DMS79 treated with DMSO at 0.1 percent for 48 hours (cell line): ENCODE results near the gene G0S2.
A peak's percentile ranks its signal among the peaks of the same experiment; 100 is the strongest.

Experiments used
- DNase-seq: peaks from one replicate; lab custom pipeline; 2025; lab: John Stamatoyannopoulos, UW

The G0S2 gene

DNA sequence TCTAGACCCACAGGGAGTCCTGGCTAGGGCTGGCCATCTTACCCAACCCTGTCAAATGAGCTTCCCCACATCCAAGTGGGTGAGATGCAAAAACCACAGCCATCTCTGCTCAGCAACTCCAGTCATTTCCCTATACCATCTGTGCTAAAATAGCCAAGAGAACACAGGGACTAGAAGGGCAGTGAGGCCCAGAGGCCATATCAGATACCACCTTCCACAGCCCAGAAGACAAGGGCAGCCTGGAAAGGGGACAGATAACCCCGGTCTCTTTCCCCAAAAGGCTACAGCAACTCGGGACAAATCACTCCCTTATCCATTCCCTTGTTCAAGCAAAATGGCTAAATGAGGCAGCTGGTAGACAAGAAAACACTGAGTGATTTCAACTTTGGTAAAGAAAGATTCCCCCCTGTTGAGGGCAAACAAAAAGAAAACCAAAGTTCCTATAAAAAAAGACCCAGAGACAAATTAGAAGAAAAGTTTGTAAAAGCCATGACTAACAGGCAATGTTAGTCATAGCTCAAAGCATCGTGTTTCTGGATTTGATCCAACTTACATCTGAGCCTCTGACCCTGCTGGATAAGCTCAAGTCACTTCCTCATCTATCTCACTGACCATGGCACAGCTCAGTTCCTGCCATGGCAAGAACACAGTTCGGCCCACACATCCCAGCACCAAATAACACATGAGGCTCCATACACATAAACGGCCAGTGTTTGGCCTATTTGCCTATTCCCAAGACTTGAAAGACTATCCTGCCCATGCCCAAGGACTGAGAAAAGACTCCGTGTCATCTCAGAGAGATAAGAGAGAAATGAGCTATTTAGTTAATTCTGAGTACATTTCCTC lies 26.1 kb upstream of the G0S2 start:
- DNase-seq = no peak

DNA sequence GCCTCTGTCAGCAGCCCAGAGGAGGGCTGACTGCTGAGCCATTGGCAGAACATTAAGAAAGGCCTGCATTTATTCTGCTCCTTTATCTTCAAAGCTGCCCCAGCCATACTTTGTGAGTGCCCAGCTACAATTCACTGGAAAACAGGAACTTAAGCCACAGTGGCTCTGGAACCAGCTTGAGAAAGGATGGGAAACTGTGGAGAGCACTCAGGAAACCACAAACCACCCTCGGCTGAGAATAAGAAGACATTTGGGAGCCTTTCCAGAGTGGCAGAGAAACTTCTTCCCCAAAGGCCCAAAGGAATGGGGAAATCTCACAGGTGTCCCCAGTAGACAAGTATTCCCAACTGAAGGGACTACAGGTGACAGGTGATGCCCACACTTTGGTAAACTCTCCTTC lies 24.8 kb upstream of the G0S2 start:
- DNase-seq = peak; percentile 54

DNA sequence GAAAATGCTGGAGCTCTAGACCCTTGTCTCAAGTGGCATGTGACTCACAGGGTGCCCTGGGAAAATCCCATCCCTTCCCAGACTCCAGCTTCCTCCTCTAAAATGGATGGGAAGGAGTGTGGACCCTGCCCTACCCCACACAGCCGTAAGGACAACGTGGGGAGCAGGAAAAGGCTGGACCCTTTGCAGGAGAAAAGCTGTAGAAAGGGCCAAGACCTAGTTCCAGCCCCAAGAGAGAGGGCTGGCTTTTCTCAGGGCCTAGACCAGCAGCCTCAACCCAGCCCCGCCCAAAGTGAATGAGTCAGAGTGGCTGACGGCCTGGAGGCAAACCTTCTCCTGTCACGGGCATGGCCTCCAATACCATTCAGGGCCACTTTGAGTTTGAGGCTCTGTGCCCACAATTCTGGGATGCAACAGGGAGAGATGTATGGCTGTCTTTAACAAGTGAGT lies 24.0 kb upstream of the G0S2 start:
- peak; percentile 14 for DNase-seq

DNA sequence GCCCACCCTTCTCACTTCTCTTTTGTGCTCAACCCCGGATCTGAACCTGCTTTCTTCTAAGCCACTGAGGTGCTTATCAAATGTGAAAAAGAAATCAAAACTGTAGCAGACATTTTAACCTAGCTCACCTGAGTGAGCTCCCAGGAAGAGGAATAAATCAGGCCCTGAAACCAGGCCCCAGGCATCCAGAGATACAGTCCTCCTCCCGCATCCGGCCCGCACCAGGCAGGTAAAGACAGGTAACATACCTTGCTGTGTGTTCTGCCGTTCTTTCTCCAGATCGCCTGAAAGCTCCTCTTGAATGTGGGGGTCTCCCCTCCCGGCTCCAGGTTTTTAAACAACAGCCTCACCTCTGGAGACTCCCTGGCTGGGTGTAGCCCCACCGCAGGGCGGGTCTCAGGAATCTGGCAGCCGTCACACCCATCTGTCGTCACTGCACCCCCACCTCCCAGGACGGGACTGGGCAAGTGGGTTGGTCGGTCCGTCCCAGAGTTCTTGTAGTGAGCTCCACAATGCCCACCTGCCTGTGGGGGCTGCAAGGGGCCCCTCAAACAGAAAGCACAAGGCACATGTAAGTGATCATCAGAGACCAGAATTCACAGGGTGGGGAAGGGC lies 23.0 kb upstream of the G0S2 start, which contains the start of gene LAMB3:
Gene LAMB3, minus strand, starts transcription at position 305 of the 615 bp plus-strand sequence. CDS start 1,481 bp downstream, outside the sequence.
- DNase-seq = no peak

DNA sequence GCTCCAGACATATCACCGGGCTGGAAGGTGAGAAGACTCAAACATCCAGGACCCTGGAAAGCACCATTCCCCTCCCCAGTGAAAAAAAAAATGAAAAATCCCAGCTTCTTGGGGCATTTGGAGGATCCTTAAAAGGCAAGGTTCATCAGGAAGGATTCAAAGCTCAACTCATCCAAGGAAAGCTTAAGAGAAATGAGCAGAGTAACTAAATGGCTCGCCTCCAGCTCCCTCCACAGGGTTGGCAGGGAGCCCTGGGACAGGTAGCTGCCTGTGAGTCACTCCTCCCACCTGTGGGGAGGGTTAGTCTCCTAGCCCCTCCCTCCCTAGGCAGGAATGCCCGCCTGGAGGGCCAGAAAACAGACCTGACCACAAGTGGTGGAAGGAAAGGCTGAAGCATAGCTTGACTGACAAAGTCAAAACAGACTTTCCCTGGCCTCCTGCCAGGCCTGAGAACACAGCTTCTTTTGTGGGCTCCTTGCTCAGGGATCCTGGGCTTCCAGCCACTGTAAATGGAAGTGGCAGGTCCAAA lies 22.3 kb upstream of the G0S2 start:
- DNase-seq = peak; percentile 98

DNA sequence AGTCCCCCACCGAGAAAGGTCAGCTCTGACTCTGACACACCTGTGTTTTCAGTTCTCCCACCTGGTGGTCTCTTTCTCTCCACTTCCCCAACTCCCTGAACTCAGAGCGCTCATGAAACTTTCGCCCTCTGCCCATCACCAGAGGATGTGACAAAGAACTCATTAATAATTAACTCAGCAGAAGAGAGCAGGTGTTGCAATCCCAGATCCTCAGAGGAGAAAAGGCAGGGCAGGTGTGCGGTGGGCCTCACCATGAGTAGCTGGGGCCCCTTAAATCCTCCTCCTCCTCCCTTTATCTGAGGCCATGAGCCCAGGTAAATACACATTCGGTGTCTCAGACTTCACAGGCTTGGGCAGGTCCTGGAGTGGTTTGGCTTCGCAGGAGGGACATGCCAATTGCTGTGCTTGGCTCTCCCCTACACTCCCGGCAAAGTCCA lies 21.3 kb upstream of the G0S2 start:
- peak; percentile 10 for DNase-seq

DNA sequence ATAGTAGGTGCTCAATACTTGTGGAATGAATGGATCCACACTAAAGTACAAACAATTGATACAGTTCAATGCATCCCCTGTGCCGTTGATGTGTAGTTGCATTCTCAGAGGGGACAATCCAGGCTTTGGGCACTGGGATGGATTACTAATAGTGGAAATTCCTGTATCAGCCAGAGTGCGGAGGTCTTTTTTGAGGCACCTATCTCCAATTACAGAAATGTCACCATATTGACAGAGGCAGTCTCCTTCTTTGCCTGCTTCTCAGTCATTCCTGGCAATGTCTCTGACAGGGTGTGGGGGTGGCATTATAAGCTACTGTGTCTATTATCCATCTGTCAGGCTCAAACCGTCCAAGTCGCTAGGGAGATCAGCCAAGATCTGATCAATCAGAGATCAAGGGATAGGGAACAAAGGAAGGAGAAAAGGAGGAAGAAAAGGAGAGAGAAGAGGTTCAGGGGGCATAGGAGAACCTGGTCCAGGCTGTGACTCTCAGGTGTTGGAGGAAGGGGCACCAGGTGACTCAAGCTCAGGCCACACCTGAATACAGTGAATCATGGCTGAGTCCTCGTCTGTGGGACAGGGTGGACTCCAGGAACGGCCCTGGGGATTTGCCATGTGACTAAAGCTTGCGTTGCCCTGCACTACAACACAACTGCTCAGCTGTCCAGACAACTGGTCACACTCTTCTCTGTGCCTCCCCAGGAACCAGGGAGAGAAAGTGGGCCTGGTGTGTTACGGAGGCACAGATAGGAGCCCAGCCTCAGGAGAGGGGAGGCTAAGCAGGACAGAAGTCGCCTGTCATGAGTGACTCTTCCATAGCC lies 19.6 kb upstream of the G0S2 start:
- DNase-seq = no peak

DNA sequence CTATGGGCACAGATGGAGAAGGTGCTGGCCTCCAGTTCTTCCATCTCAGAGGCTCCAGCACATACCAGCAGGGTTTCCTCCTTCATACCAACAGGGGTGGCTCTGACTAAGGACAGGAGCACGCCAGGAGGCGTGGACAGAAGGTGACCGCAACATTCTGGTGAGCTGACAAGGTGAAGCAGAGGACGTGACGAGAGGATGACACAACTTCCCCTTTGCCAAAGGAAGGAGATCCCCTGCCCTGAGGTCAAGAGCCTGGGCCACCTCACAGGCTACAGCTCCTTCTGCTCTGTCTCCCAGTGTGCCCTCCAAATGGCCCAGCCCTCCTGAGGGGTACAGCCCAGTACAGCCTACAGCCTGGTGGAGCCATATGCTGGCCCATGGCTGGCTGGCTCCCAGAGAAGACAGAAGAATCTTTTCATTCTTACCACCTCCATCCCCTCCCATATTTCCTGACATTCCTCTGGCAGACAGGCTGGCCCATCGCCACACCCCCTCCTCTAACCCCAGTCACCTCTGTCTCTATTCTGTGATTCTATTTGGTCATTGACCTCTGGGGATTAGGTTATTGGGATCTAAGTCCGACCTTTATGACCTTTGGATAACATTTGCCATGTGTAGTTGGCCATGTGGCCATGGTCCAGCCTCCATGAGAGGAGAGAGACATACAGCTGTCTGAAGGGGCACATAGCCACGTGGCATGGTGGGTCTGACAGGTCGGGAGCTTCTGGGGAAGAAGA lies 17.9 kb upstream of the G0S2 start:
- DNase-seq = no peak

DNA sequence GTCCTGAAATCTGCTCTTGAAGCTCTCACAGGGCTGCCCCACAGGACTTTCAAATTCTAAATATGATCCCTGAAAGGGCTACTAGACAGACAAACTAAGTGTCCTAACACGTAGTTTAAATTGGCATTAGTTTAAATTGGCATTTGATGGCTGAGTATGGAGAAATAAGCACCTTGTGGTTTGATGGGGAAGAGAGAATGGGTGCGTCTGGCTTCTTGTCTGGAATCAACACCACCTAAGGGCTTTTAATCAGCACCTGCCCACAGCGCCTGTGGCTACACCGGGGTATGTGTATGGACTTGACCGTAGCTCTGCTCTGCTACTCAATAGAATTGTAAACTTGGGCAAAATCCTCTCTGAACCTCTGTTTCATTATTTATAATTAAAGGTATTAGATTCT lies 17.3 kb upstream of the G0S2 start:
- DNase-seq = no peak

DNA sequence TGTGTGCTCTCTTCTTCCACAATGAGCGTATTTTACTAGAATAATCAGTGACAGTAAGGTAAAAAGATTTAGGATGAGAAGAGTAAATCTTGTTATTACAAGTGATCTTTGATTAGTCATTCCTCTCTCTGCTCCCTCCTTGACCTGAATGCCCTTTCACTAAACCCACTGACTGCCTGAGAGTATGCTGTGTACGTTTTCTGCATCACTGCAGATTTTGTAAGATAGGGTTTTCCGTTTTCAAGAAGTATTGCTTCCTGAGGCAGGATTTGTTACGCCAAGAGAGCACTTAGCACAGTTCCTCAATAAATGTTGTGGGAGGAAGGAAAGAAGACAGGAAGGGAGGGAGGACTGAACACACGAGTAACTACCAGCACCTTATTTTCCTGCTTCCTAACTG lies 15.3 kb upstream of the G0S2 start:
- peak; percentile 33 for DNase-seq

DNA sequence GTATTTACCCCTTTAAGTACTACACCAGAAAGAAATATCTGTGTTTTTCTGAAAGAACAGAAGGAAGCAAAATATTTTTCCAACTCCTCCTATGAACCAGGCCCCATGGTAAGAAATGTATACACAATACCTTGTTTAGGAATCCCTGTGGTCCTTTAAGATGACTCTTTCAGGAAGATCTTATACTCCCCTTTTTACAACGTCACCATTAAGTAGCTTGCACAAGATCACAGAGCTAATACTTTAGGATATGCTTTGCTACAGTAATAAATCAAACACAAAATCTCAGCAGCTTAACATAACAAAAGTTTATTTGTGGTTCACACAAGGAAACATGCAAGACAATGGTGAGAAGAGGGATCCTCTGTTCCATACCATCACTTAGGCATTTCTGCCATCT lies 14.1 kb upstream of the G0S2 start:
- DNase-seq = no peak

DNA sequence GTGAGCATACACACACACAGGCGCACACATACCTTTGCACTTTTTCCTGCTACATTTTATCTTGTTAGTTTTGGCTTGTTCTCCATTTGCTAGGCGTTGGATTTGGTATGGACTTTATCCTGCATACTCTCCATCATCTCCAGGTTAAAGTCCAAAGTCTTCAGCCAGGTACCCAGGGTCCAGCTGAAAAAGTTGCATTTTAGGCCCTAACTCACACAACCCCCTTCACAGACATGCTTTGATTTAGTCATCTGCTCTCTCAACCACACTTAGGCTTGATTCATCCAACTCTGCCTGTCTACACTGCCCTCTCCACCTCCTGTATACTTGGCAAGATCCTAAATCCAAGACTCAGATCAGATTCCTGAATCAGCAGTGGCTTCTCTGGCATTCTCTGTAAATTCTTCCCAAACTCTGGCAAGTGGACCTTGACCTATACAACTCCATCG lies 12.3 kb upstream of the G0S2 start:
- no peak for DNase-seq

DNA sequence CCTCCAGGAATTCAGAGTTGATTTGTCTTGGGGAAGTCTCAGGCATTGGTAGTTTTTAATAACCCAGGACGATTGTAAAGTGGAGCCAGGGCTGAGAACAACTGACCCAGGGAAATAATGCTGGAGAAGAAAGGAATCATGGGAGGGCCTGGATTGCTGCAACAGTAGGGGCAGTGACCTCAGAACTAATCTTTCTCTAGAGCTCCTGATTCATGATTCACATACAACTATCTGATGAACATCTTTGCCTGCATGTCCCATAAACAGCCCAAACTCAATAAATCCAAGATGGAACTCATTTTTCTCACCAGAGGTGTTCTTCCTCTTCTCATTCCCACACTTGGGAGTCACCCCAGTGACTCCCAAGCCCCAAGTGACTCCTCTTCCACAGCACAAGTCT lies 8.1 kb upstream of the G0S2 start:
- no peak for DNase-seq

DNA sequence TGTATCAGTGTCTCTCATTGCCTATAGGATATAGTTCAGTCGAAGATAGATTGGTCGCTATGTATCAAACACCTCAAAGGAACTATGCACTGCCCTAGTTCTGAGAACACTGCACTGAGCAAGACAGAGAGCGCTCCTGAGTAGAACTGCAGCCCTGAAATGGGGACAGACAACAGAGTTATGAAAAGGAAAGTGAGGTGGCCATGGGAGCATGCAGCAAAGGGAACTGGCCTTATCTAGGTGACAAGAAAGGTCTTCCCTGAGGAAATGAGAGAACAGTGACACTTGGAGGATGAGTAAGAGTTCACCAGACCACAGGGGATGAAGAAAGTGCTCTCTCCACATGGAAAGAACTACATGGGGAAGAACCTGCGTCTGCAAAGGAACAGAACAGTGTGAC lies 7.5 kb upstream of the G0S2 start:
- no peak for DNase-seq

DNA sequence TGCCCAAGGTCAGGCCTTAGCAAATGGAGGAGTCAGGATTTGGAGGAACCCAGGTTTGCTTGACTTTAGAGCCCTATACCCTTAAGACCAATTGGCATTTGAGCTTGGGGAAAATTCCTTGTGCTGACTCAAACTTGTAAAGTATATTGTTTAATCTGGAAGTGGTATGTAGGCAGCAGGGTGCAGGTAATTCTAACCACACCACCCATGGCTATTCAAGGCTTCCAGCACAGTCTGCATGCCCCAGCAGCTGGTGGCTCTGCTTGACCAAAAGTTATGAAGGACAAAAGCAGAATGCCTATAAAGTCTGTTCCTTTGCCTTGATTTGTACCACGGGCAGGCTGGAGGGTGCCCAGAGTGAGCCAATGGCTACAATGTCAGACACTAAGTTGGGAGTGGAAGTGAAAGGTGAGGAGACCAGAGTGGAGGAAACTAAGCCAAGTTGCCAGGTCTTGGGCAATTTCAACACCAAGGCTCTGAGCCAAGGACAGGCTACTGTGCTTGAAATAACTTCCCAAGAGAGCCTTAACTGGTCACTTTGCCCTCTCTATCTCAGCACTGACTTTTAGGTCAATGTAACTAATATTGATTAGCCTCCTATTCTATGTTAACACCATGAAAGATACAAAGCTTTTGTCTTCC lies 4.7 kb upstream of the G0S2 start:
- DNase-seq = no peak

DNA sequence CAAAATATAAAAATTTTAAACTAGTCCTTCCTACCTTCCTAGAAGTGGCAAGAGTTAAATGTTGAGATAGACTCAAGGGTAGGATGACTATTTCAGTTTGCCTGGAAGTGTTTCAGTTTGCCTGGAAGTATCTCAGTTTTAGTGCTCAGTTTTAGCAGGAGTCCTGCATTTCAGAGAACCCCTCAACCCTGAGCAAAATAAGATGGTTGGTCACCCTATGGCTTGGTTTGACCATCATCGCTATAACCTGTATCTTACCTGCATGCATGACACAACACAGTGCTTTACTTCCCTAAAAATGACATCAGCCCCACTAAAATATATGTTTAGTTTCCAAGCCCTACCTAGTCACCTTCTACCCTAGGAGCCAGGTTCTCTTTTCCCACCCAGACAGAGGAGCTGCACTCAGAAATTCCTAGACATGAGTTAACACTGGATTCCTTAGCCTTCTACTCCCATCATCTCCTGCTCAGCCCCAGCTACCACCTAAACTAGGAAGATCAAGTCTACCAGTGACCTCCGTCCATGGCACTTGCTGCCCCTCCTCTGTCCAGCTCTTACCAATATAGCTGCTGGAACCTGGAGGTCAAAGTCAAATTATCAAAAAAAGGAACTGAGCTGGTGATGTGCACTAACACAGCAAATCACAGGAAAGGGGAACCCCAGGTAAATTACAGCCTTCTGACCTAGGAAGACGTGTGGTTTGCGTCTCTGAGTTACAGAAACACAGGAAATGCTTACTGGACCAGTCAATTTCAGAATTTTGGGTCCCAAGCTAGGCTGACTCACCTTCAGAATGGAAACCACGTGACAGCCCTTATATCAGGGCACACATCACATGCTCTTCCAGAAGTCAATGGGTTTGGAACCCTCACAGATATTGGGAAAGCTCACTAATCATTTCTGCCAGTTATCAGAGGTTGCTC lies 2.2 kb upstream of the G0S2 start:
- no peak for DNase-seq

DNA sequence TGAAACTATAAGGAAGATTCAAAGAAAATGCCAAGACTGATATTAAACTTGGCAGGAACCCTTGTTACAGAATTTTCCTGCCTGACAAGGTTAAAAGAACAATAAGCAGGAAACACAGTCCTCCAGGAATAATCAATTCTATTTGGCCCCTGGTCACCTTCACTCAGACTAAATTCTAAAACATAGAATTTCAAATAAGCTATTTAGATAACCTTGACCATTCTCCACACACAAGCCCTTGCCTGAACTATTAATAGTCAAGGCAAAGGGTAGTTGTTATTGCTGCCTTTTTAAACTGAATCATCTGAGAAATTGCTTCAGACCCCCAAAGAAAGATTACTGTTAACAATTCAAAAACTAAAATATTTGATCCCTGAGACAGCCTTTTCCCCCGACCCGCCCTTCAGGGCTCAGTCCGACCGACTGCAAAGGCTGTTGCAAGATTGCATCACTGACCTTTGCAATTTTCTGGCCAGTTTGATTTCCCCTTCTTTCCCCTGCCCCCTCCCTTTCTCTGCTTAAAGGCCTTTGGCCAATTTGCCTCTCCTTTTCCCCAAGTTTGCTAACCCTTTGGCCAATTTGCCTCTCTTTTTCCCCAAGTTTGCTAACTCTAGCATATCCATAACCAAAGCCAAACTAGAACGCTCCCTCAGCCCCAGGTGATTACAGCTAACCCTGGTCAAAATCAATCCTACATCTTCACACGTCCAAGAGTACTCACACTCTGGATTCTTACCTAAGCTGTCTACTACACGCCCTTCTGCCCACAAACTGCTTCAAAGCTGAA lies 1.4 kb upstream of the G0S2 start:
- no peak for DNase-seq

DNA sequence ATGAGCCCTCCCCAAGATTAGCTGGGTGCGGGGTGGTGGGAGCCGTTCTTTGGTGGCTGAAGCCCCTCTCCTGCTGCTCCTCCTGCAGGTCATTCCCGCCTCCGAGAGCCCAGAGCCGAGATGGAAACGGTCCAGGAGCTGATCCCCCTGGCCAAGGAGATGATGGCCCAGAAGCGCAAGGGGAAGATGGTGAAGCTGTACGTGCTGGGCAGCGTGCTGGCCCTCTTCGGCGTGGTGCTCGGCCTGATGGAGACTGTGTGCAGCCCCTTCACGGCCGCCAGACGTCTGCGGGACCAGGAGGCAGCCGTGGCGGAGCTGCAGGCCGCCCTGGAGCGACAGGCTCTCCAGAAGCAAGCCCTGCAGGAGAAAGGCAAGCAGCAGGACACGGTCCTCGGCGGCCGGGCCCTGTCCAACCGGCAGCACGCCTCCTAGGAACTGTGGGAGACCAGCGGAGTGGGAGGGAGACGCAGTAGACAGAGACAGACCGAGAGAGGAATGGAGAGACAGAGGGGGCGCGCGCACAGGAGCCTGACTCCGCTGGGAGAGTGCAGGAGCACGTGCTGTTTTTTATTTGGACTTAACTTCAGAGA lies 448 bp downstream of the G0S2 start:
- peak; percentile 27 for DNase-seq
